Activated T-helper 2 cell treated with anti-CD3 and anti-CD28 coated beads, Interferon-gamma antibody, Interleukin-2, Interleukin-4, amounts not matched to agents 10 μg/mL and 5 μg/mL and 100 μg/mL, durations not matched to agents 14 hours and 24 hours and 36 hours (primary cell): Measurements from ENCODE around the gene RUSC1. TPM values are rescaled to one million over a fixed set of nuclear protein-coding genes. Genes with fewer than 3 reads are reported as not detected.
"Not testable (repeated sequence)": the region's sequence is repeated elsewhere in the genome, so short reads cannot be mapped to it uniquely, and the experiment has no call there.

Experiments
- DNase-seq: peaks from one replicate; pipeline ENCODE4 v3.0.0; 2021; ENCODE audit warnings: low spot score
- H3K27ac Mint-ChIP-seq: one replicate; pipeline ENCODE4 v1.8.0; 2021; ENCODE audit warnings: mixed read lengths
- H3K27me3 Mint-ChIP-seq: one replicate; pipeline ENCODE4 v1.8.0; 2021; ENCODE audit warnings: low read depth, mixed read lengths
- H3K36me3 Mint-ChIP-seq: one replicate; pipeline ENCODE4 v1.8.0; 2021; ENCODE audit warnings: low read depth, mixed read lengths
- H3K4me1 Mint-ChIP-seq: one replicate; pipeline ENCODE4 v1.8.0; 2021; ENCODE audit warnings: low read depth, mixed read lengths
- H3K4me3 Mint-ChIP-seq: one replicate; pipeline ENCODE4 v1.8.0; 2021; ENCODE audit warnings: low read depth, mild to moderate bottlenecking, moderate library complexity, mixed read lengths
- H3K9me3 Mint-ChIP-seq: one replicate; pipeline ENCODE4 v1.8.0; 2021; ENCODE audit warnings: mixed read lengths
- intact Hi-C: fragments of 100-400 bp; cut with micrococcal nuclease; formaldehyde crosslinking; loops from one replicate; pipeline ENCODE4 v1.15.1; 2023
- total RNA-seq: library from RNA; stranded (reverse); gene quantifications from 2 replicates; pipeline ENCODE4 v1.2.3, GENCODE V29; 2022

Gene RUSC1
- total RNA-seq, 1 donor from 2014 or later, result 34.5 TPM

DNA sequence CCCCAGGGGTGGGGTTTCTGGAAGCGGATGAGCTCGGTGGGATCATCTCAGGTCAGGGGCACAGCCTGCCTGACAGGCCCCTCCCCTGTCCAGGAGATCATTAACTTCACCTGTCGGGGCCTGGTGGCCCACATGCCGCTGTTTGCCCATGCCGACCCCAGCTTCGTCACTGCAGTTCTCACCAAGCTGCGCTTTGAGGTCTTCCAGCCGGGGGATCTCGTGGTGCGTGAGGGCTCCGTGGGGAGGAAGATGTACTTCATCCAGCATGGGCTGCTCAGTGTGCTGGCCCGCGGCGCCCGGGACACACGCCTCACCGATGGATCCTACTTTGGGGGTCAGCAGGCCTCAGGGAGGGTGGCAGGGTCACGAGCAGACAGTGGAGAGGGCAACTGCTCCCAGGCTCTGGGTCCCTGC, 35.1 kb upstream of the RUSC1 start:
- H3K4me3 Mint-ChIP-seq, result no peak overlapping the region
- H3K27ac Mint-ChIP-seq, result no peak overlapping the region
- intact Hi-C loops, result no loop called here
- no peaks in the 10 kb centered on the region for H3K9me3 Mint-ChIP-seq
- no peaks in the 10 kb centered on the region for H3K36me3 Mint-ChIP-seq
- H3K27me3 Mint-ChIP-seq, result peaks cover 3% of the 10 kb centered on the region
- no peak for DNase-seq
- no peaks in the 10 kb centered on the region for H3K4me1 Mint-ChIP-seq

DNA sequence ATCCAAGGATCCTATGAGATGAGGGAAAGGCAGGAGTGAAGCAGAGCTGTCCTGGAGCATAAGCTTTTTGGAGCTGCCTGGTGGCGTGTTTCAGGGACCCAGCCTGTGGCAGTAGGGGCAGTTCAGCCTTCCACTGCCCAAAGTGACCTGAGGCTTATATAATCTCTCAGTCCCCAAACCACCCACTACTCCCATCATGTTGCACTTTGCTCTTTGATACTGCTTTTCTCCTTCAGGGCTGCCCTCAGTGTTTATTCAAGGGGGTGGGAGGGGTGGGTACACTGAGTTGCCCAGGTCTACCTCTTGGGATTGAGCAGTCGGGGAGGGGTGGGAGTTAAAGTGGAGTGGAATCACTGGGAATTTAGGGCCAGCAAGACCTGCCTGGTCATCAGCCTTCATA, 34.1 kb upstream of the RUSC1 start:
- H3K9me3 Mint-ChIP-seq, result no peaks in the 10 kb centered on the region
- intact Hi-C loops, result no loop called here
- no peak for DNase-seq
- no peak overlapping the region for H3K27ac Mint-ChIP-seq
- no peaks in the 10 kb centered on the region for H3K36me3 Mint-ChIP-seq
- H3K4me1 Mint-ChIP-seq, result no peaks in the 10 kb centered on the region
- peaks cover 6% of the 10 kb centered on the region for H3K27me3 Mint-ChIP-seq
- no peak overlapping the region for H3K4me3 Mint-ChIP-seq

DNA sequence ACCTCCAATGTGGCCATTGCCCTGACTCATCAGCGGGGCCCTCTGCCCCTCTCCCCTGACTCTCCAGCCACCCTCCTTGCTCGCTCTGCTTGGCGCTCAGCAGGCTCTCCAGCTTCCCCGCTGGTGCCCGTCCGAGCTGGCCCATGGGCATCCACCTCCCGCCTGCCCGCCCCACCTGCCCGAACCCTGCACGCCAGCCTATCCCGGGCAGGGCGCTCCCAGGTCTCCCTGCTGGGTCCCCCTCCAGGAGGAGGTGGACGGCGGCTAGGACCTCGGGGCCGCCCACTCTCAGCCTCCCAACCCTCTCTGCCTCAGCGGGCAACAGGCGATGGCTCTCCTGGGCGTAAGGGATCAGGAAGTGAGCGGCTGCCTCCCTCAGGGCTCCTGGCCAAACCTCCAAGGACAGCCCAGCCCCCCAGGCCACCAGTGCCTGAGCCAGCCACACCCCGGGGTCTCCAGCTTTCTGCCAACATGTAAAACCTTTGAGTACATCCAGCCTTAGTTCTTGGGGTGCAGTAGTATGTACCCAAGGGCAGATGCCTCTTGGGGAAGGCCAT, 32.6 kb upstream of the RUSC1 start:
- intact Hi-C loops, result no loop called here
- Mint-ChIP-seq H3K36me3 (no peaks in the 10 kb centered on the region), H3K27me3 (peaks cover 10% of the 10 kb centered on the region), H3K4me1 (no peaks in the 10 kb centered on the region), H3K27ac (no peak overlapping the region), H3K9me3 (no peaks in the 10 kb centered on the region), H3K4me3 (no peak overlapping the region)
- DNase-seq, result no peak

DNA sequence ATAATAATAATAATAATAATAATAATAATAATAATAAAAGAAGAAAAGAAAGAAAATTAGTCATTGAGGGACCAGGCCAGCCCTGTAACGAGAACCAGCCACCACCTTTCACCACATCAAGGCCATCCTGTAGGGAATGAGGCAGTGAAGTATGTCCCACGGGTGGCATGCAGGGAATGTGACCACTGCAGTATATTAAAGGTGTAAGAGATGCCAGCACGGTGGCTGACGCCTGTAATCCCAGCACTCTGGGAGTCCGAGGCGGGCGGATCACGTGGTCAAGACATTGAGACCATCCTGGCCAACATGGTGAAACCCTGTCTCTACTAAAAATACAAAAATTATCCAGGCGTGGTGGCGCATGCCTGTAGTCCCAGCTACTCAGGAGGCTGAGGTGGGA, 29.7 kb upstream of the RUSC1 start:
- H3K4me3 Mint-ChIP-seq, H3K27ac Mint-ChIP-seq, H3K4me1 Mint-ChIP-seq, H3K9me3 Mint-ChIP-seq, intact Hi-C loops, DNase-seq, H3K36me3 Mint-ChIP-seq: not testable (repeated sequence)
- H3K27me3 Mint-ChIP-seq, result peaks cover 31% of the 10 kb centered on the region

DNA sequence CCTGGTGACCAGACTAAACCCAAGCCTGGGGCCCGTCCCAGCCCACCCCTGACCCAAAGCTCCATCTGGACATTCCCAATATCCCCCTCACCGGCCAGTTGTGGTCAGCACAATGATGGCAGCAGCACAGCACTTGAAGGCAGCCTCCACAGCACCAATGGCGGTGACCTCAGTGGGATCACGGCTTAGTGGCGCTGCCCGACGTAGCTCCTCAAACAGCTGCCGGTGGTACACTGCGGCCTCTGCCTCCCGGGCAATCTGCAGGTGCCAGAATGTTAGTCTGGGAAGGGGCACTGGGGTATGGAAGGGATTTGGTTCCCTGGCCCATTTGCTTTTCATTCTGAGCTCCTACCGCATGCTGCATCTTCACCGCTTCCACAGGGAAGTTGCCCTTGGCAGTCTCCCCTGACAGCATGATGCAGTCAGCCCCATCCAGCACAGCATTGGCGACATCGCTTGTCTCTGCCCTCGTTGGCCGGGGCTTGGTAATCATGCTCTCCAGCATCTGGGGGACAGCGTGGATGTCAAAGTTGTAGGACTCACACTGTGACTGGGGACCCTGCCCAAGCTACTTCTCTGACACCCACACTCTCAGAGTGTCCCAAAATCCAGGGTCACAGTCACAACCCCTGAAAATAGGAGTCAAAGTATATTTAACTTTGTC, 27.5 kb upstream of the RUSC1 start:
- H3K27me3 Mint-ChIP-seq, result peaks cover 49% of the 10 kb centered on the region
- no peaks in the 10 kb centered on the region for H3K36me3 Mint-ChIP-seq
- no peak for DNase-seq
- no peak overlapping the region for H3K4me3 Mint-ChIP-seq
- H3K9me3 Mint-ChIP-seq, result no peaks in the 10 kb centered on the region
- H3K27ac Mint-ChIP-seq, result no peak overlapping the region
- peaks cover 8% of the 10 kb centered on the region for H3K4me1 Mint-ChIP-seq
- intact Hi-C loops, result no loop called here

DNA sequence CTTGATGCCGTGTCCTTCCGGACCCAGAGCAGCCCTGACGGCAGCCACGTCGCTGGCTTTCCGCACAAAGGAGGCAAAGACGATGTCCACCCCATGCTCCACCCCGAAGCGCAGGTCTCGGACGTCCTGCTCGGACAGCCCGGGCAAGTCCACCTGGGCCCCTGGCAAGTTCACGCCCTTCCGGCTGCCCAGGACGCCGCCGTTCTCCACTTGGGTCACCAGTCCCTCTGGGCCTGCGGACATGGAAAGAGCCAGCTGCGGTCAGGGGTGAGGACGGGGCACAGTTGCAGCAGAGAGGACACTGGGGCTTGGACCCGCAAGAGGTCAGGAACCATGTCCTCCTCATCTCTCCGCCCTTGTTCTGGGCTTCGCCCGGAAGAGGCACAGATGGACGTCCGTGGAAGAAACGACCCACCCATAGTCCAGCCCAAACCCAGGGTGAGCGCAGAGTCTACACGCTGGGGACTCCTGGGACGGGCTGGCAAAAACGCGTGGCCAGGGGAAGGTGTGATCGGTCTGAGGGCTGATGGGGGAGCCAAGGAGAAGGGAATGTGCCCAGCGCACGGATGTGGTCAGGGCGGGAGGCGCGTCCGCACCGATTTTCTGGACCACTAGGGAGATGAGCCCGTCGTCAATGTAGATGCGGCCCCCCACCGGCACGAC, 26.0 kb upstream of the RUSC1 start:
- intact Hi-C loops, result no loop called here
- Mint-ChIP-seq H3K9me3 (no peaks in the 10 kb centered on the region), H3K4me3 (no peak overlapping the region), H3K27ac (no peak overlapping the region), H3K4me1 (peaks cover 8% of the 10 kb centered on the region), H3K27me3 (peaks cover 51% of the 10 kb centered on the region), H3K36me3 (no peaks in the 10 kb centered on the region)
- no peak for DNase-seq

DNA sequence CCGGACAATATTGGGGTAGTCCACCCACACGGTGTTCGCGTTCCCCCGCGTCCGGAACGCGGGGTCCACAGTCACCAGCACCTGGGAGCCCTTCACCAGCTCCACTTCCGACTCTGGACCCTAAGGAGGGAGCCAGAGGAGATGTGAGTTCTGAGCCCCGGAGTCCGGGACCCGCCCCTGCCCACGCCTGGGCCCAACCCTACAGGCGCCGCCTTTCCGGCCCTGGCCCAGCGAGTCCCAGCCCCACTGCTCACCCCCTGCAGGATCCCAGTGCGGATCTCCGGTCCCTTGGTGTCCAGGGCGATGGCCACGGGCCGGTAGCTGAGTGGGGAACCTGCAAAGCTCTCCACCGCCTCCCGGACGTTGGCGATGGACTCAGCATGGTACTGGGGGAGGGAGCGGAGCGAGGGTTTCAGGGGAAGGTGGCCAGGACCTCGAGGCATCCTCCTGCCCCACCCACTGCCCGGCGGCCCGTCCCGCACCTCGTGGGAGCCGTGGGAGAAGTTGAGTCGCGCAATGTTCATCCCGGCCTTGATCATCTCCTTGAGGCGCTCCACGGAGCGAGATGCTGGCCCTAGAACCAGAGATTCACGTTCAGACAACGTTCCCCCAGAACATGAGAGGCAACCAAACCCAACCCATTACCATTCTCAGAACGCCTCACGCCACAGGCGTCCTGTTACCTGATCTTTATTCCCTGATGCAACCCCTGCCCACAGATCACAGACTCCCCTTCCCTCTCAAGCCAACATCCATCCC, 25.3 kb upstream of the RUSC1 start:
- H3K27me3 Mint-ChIP-seq, result peaks cover 48% of the 10 kb centered on the region
- intact Hi-C loops, result no loop called here
- peaks cover 8% of the 10 kb centered on the region for H3K4me1 Mint-ChIP-seq

DNA sequence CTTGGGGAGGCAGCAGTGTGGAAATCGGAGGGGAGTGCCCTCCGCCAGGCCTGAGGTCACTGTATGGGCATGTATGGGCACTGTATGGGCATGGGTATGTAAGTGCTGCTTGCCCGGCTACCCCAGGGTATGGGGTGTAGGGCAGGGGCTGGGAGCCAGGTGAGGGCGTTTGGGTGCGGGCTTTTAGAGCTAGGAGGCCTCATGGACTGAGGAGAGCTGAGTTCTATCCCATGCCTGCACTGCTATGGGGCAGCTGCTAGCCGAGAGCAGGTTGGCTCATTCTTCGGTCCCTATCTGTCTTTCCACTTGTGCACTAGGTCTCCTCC, 24.8 kb upstream of the RUSC1 start:
- no peak overlapping the region for H3K4me3 Mint-ChIP-seq
- no peaks in the 10 kb centered on the region for H3K9me3 Mint-ChIP-seq
- no peak overlapping the region for H3K27ac Mint-ChIP-seq
- intact Hi-C loops, result no loop called here
- H3K27me3 Mint-ChIP-seq, result peaks cover 48% of the 10 kb centered on the region
- DNase-seq, result no peak
- peaks cover 8% of the 10 kb centered on the region for H3K4me1 Mint-ChIP-seq
- no peaks in the 10 kb centered on the region for H3K36me3 Mint-ChIP-seq

More for the DNA sequence above, 25.3 kb upstream of the RUSC1 start:
- no peak for DNase-seq
- Mint-ChIP-seq H3K4me3 (no peak overlapping the region), H3K36me3 (no peaks in the 10 kb centered on the region), H3K9me3 (no peaks in the 10 kb centered on the region), H3K27ac (no peak overlapping the region)

DNA sequence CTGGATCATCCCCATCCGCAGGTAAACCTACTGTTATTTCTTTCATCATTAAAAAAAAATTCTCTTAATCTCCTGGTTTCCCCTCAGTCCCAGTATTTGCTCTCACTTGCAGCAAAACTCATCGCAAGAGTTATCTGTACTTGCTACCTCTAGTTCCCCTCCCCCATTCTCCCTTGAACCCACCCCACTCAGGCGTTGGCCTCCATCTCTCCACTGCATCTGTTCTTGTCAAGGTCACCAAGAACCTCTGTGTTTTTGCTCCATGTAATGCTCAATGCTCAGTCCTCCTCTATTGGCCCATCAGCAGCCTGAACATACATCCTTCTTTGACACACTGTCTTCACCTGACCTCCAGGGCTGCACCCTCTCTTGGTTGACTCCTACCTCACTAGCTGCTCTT, 24.0 kb upstream of the RUSC1 start:
- intact Hi-C loops, result no loop called here
- DNase-seq, result no peak

DNA sequence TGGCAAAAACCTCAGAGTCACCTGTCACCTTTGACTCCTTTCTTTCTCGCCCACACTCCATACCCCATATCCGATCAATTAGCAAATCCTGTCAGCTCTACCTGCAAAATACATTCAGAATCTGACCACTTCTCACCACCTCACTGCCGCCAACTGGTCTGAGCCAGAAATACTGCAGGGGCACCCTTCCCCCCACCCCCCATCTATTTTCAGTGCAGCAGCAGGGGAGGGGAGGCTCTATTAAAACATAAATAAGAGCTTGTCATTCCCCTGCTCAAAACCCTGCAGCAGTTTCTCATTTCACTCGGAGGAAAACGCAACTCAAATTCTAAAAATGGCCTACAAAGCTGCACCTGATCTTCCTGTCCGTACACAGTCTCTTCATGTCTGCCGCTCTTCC, 23.3 kb upstream of the RUSC1 start:
- Mint-ChIP-seq H3K36me3 (no peaks in the 10 kb centered on the region), H3K4me1 (peaks cover 8% of the 10 kb centered on the region), H3K9me3 (no peaks in the 10 kb centered on the region), H3K4me3 (no peak overlapping the region), H3K27me3 (peaks cover 43% of the 10 kb centered on the region), H3K27ac (no peak overlapping the region)
- DNase-seq, result no peak
- intact Hi-C loops, result no loop called here

More for the DNA sequence above, 24.0 kb upstream of the RUSC1 start:
- H3K4me1 Mint-ChIP-seq, result peaks cover 8% of the 10 kb centered on the region
- no peak overlapping the region for H3K27ac Mint-ChIP-seq
- peaks cover 43% of the 10 kb centered on the region for H3K27me3 Mint-ChIP-seq
- H3K36me3 Mint-ChIP-seq, result no peaks in the 10 kb centered on the region
- H3K4me3 Mint-ChIP-seq, result no peak overlapping the region
- no peaks in the 10 kb centered on the region for H3K9me3 Mint-ChIP-seq

DNA sequence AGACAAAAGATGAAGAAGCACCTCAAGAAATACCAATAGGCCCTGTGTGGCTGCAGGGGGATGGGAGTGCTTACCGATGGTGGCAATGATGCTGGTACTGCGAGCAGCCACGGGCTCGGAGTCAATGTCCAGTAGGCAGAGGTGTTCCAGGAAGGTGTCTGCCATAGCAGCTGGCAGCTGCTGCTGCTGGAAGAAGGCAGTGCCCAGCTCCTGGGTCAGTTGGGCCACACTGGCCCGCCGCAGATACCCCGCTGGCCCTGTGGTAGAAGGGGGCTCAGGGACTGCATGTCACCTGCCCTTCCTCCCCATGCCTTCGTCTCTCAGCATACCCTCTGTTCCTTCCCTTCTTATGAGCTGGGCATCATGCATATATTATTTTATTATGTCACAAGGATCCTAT, 20.7 kb upstream of the RUSC1 start:
- no peak for DNase-seq
- intact Hi-C loops, result no loop called here
- Mint-ChIP-seq H3K27ac (no peak overlapping the region), H3K36me3 (no peaks in the 10 kb centered on the region), H3K4me1 (peaks cover 3% of the 10 kb centered on the region), H3K27me3 (peaks cover 26% of the 10 kb centered on the region), H3K4me3 (no peak overlapping the region), H3K9me3 (no peaks in the 10 kb centered on the region)

DNA sequence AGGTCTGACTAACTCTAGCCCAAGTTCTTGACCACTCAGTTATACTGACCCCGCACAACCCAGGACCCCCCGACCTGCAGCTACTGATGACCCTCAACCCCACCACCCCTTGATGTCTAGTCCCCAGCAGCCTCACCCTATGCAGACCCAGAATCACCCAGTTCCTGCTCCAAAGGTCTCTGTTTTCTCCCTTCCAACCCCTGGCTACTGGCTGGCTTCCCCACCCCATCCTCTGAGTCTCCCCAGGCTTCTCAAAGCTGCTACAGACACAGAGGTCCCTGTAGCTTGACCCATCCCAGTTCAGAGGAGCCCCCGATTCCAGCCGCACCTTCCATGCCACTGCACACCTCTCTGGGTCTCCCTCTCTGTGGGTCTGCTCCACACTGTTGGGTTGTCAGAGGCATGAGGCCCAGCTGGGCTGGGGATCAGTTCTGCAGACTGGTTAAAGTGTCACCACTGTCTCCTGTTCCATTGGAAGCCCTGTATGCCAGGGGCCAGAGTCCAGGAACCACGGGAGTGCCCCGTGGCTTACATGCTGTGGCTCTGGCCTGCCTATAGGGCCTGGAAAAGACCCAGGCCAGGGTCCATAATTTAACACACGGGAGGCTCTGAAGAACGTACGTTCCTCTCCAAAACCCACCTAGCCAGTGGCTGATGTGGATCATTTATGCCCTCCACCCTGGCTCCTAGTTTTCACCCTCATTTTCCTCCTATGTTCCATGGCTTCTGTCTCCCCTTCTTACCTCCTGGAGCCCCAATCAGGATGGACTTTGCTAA, 20.0 kb upstream of the RUSC1 start:
- Mint-ChIP-seq H3K27ac (no peak overlapping the region), H3K4me3 (no peak overlapping the region), H3K36me3 (no peaks in the 10 kb centered on the region), H3K4me1 (peaks cover under 1% of the 10 kb centered on the region), H3K27me3 (peaks cover 23% of the 10 kb centered on the region), H3K9me3 (no peaks in the 10 kb centered on the region)
- intact Hi-C loops, result no loop called here
- no peak for DNase-seq
